Loucy (cell line): Measurements from ENCODE around the gene STAT4.

Experiments used
- EZH2phosphoT487 ChIP-seq: fragments of 200-600 bp; IDR thresholded peaks from 2 replicates; pipeline ENCODE4 v1.6.1; 2018; ENCODE audit warnings: antibody characterized with exemption, mild to moderate bottlenecking, moderate library complexity, borderline replicate concordance
- TF ChIP-seq, protein P1 (sequence below): fragments of 200-600 bp; sonication (generic); conservative IDR thresholded peaks from 2 replicates; pipeline ENCODE4 v1.5.1; 2014; ENCODE audit warnings: mild to moderate bottlenecking, antibody characterized with exemption, low read length

DNA sequence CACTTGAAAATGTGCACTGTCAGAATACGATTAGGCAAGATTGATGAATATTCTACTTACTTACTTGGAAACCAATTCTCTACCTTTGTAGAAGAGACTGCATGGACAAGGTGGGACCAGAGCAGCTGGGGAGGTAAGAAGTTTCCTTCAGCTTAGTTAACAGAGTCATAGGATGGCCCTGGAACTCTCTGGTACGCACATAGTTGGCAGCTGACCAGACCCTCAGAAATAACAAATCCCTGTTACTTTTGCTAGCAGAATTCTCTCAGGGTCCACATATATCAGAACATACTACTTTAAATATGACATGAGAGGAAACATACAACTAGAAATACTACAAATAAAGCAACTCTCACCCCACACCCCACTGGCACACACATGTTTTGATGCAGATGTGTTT lies 112.1 kb downstream of the STAT4 start:
- TF ChIP-seq, protein P1, sequence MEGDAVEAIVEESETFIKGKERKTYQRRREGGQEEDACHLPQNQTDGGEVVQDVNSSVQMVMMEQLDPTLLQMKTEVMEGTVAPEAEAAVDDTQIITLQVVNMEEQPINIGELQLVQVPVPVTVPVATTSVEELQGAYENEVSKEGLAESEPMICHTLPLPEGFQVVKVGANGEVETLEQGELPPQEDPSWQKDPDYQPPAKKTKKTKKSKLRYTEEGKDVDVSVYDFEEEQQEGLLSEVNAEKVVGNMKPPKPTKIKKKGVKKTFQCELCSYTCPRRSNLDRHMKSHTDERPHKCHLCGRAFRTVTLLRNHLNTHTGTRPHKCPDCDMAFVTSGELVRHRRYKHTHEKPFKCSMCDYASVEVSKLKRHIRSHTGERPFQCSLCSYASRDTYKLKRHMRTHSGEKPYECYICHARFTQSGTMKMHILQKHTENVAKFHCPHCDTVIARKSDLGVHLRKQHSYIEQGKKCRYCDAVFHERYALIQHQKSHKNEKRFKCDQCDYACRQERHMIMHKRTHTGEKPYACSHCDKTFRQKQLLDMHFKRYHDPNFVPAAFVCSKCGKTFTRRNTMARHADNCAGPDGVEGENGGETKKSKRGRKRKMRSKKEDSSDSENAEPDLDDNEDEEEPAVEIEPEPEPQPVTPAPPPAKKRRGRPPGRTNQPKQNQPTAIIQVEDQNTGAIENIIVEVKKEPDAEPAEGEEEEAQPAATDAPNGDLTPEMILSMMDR = no peak
- TF ChIP-seq EZH2phosphoT487 = no peak
